Endothelial cell (in vitro differentiated cells): ENCODE data around the gene OTOS. TPM values are rescaled to one million over a fixed set of nuclear protein-coding genes. Genes with fewer than 3 reads are reported as not detected.

Experiments used
- DNase-seq: peaks from one replicate; pipeline ENCODE4 v3.0.0; 2021; ENCODE audit warnings: low spot score
- H3K27ac Mint-ChIP-seq: one replicate; pipeline ENCODE4 v1.8.0; 2021; ENCODE audit warnings: mixed read lengths, inconsistent platforms; ENCODE audit not compliant: unreplicated experiment
- H3K27me3 Mint-ChIP-seq: one replicate; pipeline ENCODE4 v1.8.0; 2021; ENCODE audit warnings: mild to moderate bottlenecking, moderate library complexity, mixed read lengths, inconsistent platforms; ENCODE audit not compliant: unreplicated experiment
- H3K36me3 Mint-ChIP-seq: one replicate; pipeline ENCODE4 v1.8.0; 2021; ENCODE audit warnings: mild to moderate bottlenecking, low read depth, mixed read lengths, inconsistent platforms; ENCODE audit not compliant: unreplicated experiment
- H3K4me1 Mint-ChIP-seq: one replicate; pipeline ENCODE4 v1.8.0; 2021; ENCODE audit warnings: mild to moderate bottlenecking, mixed read lengths, inconsistent platforms; ENCODE audit not compliant: unreplicated experiment
- H3K4me3 Mint-ChIP-seq: one replicate; pipeline ENCODE4 v1.8.0; 2021; ENCODE audit warnings: mild to moderate bottlenecking, mixed read lengths, inconsistent platforms; ENCODE audit not compliant: unreplicated experiment
- H3K9me3 Mint-ChIP-seq: one replicate; pipeline ENCODE4 v1.8.0; 2021; ENCODE audit warnings: mixed read lengths, inconsistent platforms; ENCODE audit not compliant: unreplicated experiment
- total RNA-seq: library from RNA; stranded (reverse); fragmentation: NEBNext Ultra II Directional; extraction: Animal tissue kit (Norgen Biotek cat#: 25700); gene quantifications from one replicate; pipeline ENCODE4 v1.2.1, GENCODE V29; 2021; ENCODE audit not compliant: unreplicated experiment
- TF ChIP-seq, protein P1 (sequence below): fragments of 200-600 bp; sonication (generic); IDR thresholded peaks from one replicate; pipeline ENCODE4 v1.5.0; 2021; ENCODE audit warnings: antibody characterized with exemption; ENCODE audit not compliant: unreplicated experiment

Gene OTOS
- total RNA-seq, 1 donor from 2014 or later: not detected

DNA sequence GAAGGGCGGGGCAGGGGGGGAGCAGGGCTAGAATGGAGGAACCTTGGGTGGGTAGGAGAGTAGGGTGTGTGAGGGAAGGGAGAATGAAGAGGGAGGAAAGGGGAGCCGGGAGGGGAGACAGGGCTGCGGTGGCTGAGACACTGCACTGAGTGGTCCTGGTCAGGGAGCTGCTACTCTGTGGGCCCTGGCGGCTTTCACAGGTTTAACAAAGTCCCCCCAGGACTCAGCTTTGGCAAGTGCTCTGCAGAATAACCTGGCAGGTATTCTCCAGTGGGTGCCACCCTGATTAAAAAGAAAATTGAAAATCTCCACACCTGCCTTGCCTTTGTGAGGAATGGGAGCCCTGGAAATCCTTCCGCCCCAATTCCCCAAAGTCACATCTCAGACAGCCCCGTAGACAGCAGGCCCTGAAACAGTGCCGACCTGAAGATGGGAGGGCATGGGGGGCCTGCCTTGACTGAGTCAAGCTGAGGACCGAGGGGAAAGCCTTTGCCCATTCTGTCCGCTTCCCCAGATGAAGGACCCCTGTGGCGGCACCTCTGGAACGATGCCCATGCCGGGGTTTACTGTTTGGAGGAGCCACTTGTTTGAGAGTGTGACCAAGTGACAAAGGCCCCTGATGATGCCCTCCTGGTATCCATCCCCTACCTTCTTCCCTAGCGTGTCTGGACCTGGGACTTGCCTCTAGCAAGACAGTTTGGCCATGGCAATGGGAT lies 43.6 kb upstream of the OTOS start:
- no peak overlapping the region for H3K27ac Mint-ChIP-seq
- peaks cover 6% of the 10 kb centered on the region for H3K9me3 Mint-ChIP-seq
- peaks cover 3% of the 10 kb centered on the region for H3K27me3 Mint-ChIP-seq
- TF ChIP-seq, protein P1, sequence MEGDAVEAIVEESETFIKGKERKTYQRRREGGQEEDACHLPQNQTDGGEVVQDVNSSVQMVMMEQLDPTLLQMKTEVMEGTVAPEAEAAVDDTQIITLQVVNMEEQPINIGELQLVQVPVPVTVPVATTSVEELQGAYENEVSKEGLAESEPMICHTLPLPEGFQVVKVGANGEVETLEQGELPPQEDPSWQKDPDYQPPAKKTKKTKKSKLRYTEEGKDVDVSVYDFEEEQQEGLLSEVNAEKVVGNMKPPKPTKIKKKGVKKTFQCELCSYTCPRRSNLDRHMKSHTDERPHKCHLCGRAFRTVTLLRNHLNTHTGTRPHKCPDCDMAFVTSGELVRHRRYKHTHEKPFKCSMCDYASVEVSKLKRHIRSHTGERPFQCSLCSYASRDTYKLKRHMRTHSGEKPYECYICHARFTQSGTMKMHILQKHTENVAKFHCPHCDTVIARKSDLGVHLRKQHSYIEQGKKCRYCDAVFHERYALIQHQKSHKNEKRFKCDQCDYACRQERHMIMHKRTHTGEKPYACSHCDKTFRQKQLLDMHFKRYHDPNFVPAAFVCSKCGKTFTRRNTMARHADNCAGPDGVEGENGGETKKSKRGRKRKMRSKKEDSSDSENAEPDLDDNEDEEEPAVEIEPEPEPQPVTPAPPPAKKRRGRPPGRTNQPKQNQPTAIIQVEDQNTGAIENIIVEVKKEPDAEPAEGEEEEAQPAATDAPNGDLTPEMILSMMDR: no peak
- no peaks in the 10 kb centered on the region for H3K4me1 Mint-ChIP-seq
- H3K4me3 Mint-ChIP-seq: no peak overlapping the region
- no peak for DNase-seq
- no peaks in the 10 kb centered on the region for H3K36me3 Mint-ChIP-seq

DNA sequence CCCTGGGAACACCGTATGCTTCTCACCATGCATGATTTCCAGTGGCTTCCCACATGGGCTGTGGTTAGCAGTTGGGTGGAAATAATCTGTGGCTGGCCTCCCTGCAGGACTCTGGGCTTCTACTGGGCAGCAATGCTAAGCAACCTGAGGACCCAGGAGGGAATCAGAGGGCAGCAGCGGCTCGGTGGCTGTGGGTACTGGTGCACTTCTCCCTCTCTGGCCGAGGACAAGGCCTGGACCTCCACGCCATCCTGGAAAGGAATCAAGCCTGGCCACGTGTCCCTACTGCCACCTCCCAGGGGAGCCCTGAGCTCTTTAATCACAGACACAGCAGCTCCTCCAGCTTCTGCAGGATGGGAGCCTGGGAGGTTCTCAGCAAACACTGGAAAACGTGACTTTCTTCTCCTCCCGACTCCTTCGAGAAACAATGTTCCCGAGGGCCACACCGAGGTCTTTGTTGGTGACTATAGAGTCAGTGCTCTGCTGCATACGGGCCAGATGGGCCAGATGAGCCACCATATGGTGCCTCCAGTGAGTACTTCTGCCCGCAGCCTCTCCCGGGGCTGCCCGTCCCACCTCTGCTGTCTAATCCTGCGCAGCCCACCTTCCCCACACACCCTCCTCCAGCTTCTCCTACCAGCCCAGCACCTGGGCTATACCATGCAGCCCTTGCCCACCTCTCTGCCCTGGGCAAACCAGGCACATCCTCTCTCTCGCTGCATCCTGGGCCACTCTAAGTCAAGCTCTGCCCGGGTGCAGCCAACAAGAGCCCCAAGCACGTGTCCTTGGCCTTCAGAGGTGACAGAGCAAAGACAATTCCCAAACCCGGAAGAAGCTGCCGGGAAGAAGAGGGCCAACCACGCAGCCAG lies 42.8 kb upstream of the OTOS start:
- Mint-ChIP-seq H3K9me3 (peaks cover 6% of the 10 kb centered on the region), H3K27ac (no peak overlapping the region), H3K4me3 (no peak overlapping the region), H3K36me3 (no peaks in the 10 kb centered on the region), H3K27me3 (peaks cover 3% of the 10 kb centered on the region), H3K4me1 (no peaks in the 10 kb centered on the region)
- TF ChIP-seq, protein P1: no peak
- no peak for DNase-seq

GRCh38 chr2:240182476-240182875 lies 42.0 kb upstream of the OTOS start:
- Mint-ChIP-seq H3K36me3 (no peaks in the 10 kb centered on the region), H3K27me3 (peaks cover 3% of the 10 kb centered on the region), H3K9me3 (no peaks in the 10 kb centered on the region), H3K4me3 (no peak overlapping the region), H3K27ac (no peak overlapping the region), H3K4me1 (no peaks in the 10 kb centered on the region)
- TF ChIP-seq, protein P1: no peak
- no peak for DNase-seq

- peaks cover 3% of the 10 kb centered on the region for H3K27me3 Mint-ChIP-seq
- H3K27ac Mint-ChIP-seq: no peak overlapping the region
- H3K36me3 Mint-ChIP-seq: no peaks in the 10 kb centered on the region
- no peak overlapping the region for H3K4me3 Mint-ChIP-seq
- no peak for DNase-seq
- H3K4me1 Mint-ChIP-seq: no peaks in the 10 kb centered on the region
- TF ChIP-seq, protein P1: no peak
- no peaks in the 10 kb centered on the region for H3K9me3 Mint-ChIP-seq
These were observed 41.5 kb upstream of the OTOS start for GRCh38 chr2:240182001-240182400.
